Measurements from ENCODE around the gene CHADL.

Gene CHADL

DNA sequence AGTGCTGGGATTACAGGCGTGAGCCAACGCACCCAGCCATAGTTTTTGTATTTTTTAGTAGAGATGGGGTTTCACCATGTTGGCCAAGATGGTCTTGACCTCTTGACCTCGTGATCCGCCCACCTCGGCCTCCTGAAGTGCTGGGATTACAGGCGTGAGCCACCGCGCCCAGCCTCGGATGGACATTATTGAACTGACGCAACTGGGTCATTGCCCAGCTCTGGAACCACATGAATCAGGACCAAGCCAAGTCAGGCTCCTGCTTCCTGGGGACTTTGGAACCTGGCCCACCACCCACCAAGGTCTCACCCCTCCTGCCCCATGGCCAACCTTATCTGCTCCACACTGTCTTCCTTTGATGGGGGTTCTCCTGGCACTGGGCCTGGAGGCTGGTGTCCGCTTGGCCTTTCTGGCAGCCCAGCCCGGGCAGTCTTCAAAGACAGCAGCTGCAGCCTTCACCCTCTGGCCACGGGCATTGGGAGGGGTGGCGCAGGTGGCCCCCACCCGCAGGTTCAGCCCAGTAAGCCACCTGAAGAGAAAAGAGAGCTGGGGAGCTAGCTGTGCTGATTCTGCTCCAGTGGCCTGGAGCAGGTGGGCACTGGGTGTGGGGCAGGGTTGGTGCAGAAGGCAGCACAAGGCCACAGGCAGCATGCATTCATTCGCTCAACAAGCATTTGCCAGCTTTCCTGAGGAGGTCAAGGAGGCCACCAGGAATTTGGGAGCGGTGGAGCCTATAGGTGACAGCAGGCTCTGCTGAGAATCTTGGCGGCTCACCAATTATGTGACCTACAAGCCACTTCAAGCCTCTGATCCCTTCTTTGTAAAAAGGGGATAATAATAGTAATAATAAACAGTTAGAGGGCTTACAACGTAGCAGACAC, 5.7 kb downstream of the CHADL start:
- Histone ChIP-seq H3K4me2 (ENCODE audit: low read length) (no peak overlapping the region), H3K4me3 (ENCODE audit: low read depth, low read length) (no peak overlapping the region), H3K27me3 (ENCODE audit: control insufficient read depth, insufficient read depth, low read length) (no peaks in the 10 kb centered on the region), H2AFZ (no peak overlapping the region), H3K9me3 (ENCODE audit: control insufficient read depth, low read length) (no peaks in the 10 kb centered on the region), H3K4me1 (no peaks in the 10 kb centered on the region), H3K79me2 (no peaks in the 10 kb centered on the region), H3K27ac (no peak overlapping the region), H3K36me3 (ENCODE audit: control insufficient read depth, insufficient read depth, low read length) (no peaks in the 10 kb centered on the region), H3K9ac (no peak overlapping the region)
- TF ChIP-seq, protein P1, sequence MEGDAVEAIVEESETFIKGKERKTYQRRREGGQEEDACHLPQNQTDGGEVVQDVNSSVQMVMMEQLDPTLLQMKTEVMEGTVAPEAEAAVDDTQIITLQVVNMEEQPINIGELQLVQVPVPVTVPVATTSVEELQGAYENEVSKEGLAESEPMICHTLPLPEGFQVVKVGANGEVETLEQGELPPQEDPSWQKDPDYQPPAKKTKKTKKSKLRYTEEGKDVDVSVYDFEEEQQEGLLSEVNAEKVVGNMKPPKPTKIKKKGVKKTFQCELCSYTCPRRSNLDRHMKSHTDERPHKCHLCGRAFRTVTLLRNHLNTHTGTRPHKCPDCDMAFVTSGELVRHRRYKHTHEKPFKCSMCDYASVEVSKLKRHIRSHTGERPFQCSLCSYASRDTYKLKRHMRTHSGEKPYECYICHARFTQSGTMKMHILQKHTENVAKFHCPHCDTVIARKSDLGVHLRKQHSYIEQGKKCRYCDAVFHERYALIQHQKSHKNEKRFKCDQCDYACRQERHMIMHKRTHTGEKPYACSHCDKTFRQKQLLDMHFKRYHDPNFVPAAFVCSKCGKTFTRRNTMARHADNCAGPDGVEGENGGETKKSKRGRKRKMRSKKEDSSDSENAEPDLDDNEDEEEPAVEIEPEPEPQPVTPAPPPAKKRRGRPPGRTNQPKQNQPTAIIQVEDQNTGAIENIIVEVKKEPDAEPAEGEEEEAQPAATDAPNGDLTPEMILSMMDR (IDR thresholded peaks at IDR 0.05): no peak

DNA sequence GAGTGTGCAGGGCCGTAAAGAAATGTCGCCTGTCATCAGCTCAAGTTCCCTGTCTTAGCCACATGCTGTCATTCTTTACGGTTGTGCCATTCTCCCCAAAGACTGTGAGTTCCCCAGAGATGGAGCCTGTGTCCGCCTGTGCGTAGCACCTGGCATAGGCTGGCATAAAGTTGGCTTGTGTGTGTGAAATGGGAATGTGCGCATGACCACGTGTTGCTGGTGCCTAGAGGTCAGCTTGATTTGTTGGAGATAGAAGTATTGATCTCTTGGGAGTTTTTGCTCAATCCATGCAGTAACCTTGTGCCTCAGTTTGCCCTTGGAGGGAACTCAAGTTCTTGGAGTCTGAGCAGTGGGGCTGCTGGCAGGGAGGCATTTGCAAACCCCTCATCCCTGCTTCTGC, 9.4 kb downstream of the CHADL start:
- TF ChIP-seq, protein P1 (IDR thresholded peaks at IDR 0.05): no peak
- no peak overlapping the region for H3K27ac ChIP-seq
- H2AFZ ChIP-seq: no peak overlapping the region
- no peaks in the 10 kb centered on the region for H3K27me3 ChIP-seq (ENCODE audit: control insufficient read depth, insufficient read depth, low read length)
- H3K4me3 ChIP-seq (ENCODE audit: low read depth, low read length): no peak overlapping the region
- no peaks in the 10 kb centered on the region for H3K36me3 ChIP-seq (ENCODE audit: control insufficient read depth, insufficient read depth, low read length)
- no peaks in the 10 kb centered on the region for H3K79me2 ChIP-seq
- no peaks in the 10 kb centered on the region for H3K9me3 ChIP-seq (ENCODE audit: control insufficient read depth, low read length)
- H3K4me1 ChIP-seq: no peaks in the 10 kb centered on the region
- H3K4me2 ChIP-seq (ENCODE audit: low read length): no peak overlapping the region
- no peak overlapping the region for H3K9ac ChIP-seq

DNA sequence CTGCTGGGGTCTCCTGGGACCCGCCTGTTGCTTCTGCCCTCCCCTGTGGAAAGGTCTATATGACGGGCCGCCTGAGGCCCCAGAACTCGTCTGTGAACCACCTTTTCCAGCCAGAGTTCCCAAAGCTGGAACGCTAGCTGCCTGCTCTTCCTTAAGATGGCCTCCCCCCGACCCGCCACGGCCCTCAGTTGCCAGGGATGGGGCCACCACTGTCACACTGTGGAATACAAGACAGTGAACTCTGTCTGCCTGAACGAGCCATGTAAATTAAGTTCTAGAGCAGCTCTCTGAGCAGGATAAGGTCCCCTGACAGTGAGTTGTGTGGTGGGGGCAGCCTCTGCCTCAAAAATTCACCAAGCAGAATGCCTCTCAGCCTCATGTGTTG, 10.3 kb downstream of the CHADL start:
- H3K9me3 ChIP-seq (ENCODE audit: control insufficient read depth, low read length): no peaks in the 10 kb centered on the region
- H3K9ac ChIP-seq: no peak overlapping the region
- H3K27ac ChIP-seq: no peak overlapping the region
- H3K4me1 ChIP-seq: no peaks in the 10 kb centered on the region
- H3K4me3 ChIP-seq (ENCODE audit: low read depth, low read length): no peak overlapping the region
- H3K4me2 ChIP-seq (ENCODE audit: low read length): no peak overlapping the region
- H3K27me3 ChIP-seq (ENCODE audit: control insufficient read depth, insufficient read depth, low read length): no peaks in the 10 kb centered on the region
- H3K36me3 ChIP-seq (ENCODE audit: control insufficient read depth, insufficient read depth, low read length): no peaks in the 10 kb centered on the region
- TF ChIP-seq, protein P1 (IDR thresholded peaks at IDR 0.05): no peak
- H3K79me2 ChIP-seq: no peaks in the 10 kb centered on the region
- H2AFZ ChIP-seq: no peak overlapping the region

DNA sequence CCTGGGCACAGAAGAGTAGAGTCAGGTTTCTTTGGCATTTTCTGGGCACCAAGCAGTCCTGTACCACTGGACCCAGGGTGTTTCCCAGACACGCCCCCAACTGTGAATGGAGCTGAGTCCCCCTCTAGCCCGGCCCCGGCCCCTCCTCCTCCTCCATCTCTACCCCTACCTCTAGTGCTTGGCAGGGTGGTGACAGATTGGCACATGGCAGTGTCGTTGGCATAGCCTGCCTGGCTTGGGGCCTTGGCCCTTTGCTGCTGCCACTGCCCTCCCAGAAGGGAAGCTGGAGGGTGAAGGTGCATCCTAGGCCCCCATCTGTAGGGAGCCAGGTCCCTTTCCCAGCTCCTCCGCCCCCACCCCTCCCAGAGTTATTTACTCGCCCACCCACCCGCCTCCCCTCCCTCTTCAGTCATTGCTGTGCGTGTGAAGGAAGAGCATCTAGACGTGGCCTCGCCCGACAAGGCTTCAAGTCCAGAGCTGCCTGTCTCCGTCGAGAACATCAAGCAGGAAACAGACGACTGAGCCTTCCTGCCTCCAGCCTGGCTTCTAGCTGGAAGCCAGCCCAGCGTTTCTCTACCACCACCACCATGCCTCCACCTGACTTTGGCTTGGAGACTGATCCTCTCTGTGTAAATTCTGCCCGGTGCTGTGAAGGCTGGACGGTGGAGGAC, 10.9 kb downstream of the CHADL start:
- Histone ChIP-seq H2AFZ (no peak overlapping the region), H3K4me1 (no peaks in the 10 kb centered on the region), H3K4me3 (ENCODE audit: low read depth, low read length) (no peak overlapping the region), H3K9me3 (ENCODE audit: control insufficient read depth, low read length) (no peaks in the 10 kb centered on the region), H3K79me2 (no peaks in the 10 kb centered on the region), H3K27ac (no peak overlapping the region), H3K9ac (no peak overlapping the region), H3K4me2 (ENCODE audit: low read length) (no peak overlapping the region), H3K36me3 (ENCODE audit: control insufficient read depth, insufficient read depth, low read length) (no peaks in the 10 kb centered on the region), H3K27me3 (ENCODE audit: control insufficient read depth, insufficient read depth, low read length) (no peaks in the 10 kb centered on the region)
- TF ChIP-seq, protein P1 (IDR thresholded peaks at IDR 0.05): no peak
